C1 segment of cervical spinal cord (tissue), 14 donors: ENCODE data around the gene MUC20.

Experiments
- DNase-seq, 14 donors: peaks; one replicate each; lab custom pipeline; 2025; lab: John Stamatoyannopoulos, UW

Gene MUC20

GRCh38 chr3:195755391-195755790, 34.6 kb downstream of the MUC20 start:
- no peak for DNase-seq

GRCh38 chr3:195755791-195756676, 35.3 kb downstream of the MUC20 start:
- DNase-seq = no peak

- DNase-seq = no peak
Measured at GRCh38 chr3:195757438-195757770, 36.6 kb downstream of the MUC20 start.

- DNase-seq = no peak
Measured at GRCh38 chr3:195757827-195758226, 37.0 kb downstream of the MUC20 start.

GRCh38 chr3:195758721-195759353, 38.1 kb downstream of the MUC20 start:
- no peak for DNase-seq

GRCh38 chr3:195760345-195761122, 39.8 kb downstream of the MUC20 start:
- DNase-seq = peak in 8 of 14 donors; percentile 30 to 63 (median 40)

- no peak for DNase-seq
Measured at GRCh38 chr3:195761123-195761566, 40.4 kb downstream of the MUC20 start.

- DNase-seq = no peak
Measured at GRCh38 chr3:195761567-195762248, 40.9 kb downstream of the MUC20 start.

- DNase-seq = no peak
Measured at GRCh38 chr3:195762249-195762585, 41.4 kb downstream of the MUC20 start.

GRCh38 chr3:195762611-195763010, 41.8 kb downstream of the MUC20 start:
- no peak for DNase-seq

GRCh38 chr3:195763076-195763830, 42.5 kb downstream of the MUC20 start:
- no peak for DNase-seq

- no peak for DNase-seq
Measured at GRCh38 chr3:195763843-195764825, 43.4 kb downstream of the MUC20 start.

- no peak for DNase-seq
Measured at GRCh38 chr3:195764961-195765706, 44.4 kb downstream of the MUC20 start.

- DNase-seq = no peak
Measured at GRCh38 chr3:195766671-195767070, 45.9 kb downstream of the MUC20 start.

- no peak for DNase-seq
Measured at GRCh38 chr3:195767792-195768191, 47.0 kb downstream of the MUC20 start.

- DNase-seq = no peak
Measured at GRCh38 chr3:195768414-195768813, 47.6 kb downstream of the MUC20 start.

- DNase-seq = no peak
Measured at GRCh38 chr3:195768831-195769303, 48.1 kb downstream of the MUC20 start.

GRCh38 chr3:195769551-195769950, 48.8 kb downstream of the MUC20 start:
- DNase-seq = no peak
